Glutamatergic neuron (in vitro differentiated cells): Measurements from ENCODE around the gene SIRT4. TPM values are rescaled to one million over a fixed set of nuclear protein-coding genes. Genes with fewer than 3 reads are reported as not detected.
A peak's percentile ranks its signal among the peaks of the same experiment; 100 is the strongest.

Experiments used
- DNase-seq: peaks from one replicate; pipeline ENCODE4 v3.0.0; 2022
- H3K27ac Mint-ChIP-seq: one replicate; pipeline ENCODE4 v1.8.0; 2020; ENCODE audit warnings: mild to moderate bottlenecking, mixed read lengths, inconsistent platforms; ENCODE audit not compliant: unreplicated experiment
- H3K27me3 Mint-ChIP-seq: one replicate; pipeline ENCODE4 v1.8.0; 2020; ENCODE audit warnings: mild to moderate bottlenecking, moderate library complexity, mixed read lengths, inconsistent platforms; ENCODE audit not compliant: unreplicated experiment
- H3K36me3 Mint-ChIP-seq: one replicate; pipeline ENCODE4 v1.8.0; 2020; ENCODE audit warnings: mild to moderate bottlenecking, mixed read lengths, inconsistent platforms; ENCODE audit not compliant: unreplicated experiment
- H3K4me1 Mint-ChIP-seq: one replicate; pipeline ENCODE4 v1.8.0; 2020; ENCODE audit warnings: mild to moderate bottlenecking, low read depth, mixed read lengths, inconsistent platforms; ENCODE audit not compliant: unreplicated experiment
- H3K4me3 Mint-ChIP-seq: one replicate; pipeline ENCODE4 v1.8.0; 2020; ENCODE audit warnings: mild to moderate bottlenecking, mixed read lengths, inconsistent platforms; ENCODE audit not compliant: unreplicated experiment
- H3K9me3 Mint-ChIP-seq: one replicate; pipeline ENCODE4 v1.8.0; 2020; ENCODE audit warnings: mild to moderate bottlenecking, moderate library complexity, mixed read lengths, inconsistent platforms; ENCODE audit not compliant: unreplicated experiment
- CTCF ChIP-seq: fragments of 200-600 bp; sonication (generic); IDR thresholded peaks from one replicate; pipeline ENCODE4 v1.5.0; 2021; ENCODE audit not compliant: partially characterized antibody, unreplicated experiment
- total RNA-seq: library from RNA; stranded (reverse); fragmentation: NEBNext Ultra II Directional; extraction: Animal tissue kit (Norgen Biotek cat#: 25700); gene quantifications from one replicate; pipeline ENCODE4 v1.2.1, GENCODE V29; 2021; ENCODE audit not compliant: unreplicated experiment

The SIRT4 gene
- total RNA-seq, 1 donor from 2014 or later = 3.8 TPM

GRCh38 chr12:120346681-120347080 is 44.6 kb downstream of the SIRT4 start:
- H3K27ac Mint-ChIP-seq = no peak overlapping the region
- H3K27me3 Mint-ChIP-seq = peaks cover 2% of the 10 kb centered on the region

GRCh38 chr12:120347766-120348165 is 45.6 kb downstream of the SIRT4 start:
- Mint-ChIP-seq H3K27ac (no peak overlapping the region), H3K4me3 (no peak overlapping the region), H3K36me3 (no peaks in the 10 kb centered on the region), H3K9me3 (peaks cover 1% of the 10 kb centered on the region), H3K4me1 (no peaks in the 10 kb centered on the region), H3K27me3 (peaks cover 2% of the 10 kb centered on the region)
- no peak for TF ChIP-seq CTCF
- DNase-seq = no peak

More at GRCh38 chr12:120346681-120347080, 44.6 kb downstream of the SIRT4 start:
- Mint-ChIP-seq H3K4me3 (no peak overlapping the region), H3K36me3 (no peaks in the 10 kb centered on the region), H3K4me1 (no peaks in the 10 kb centered on the region), H3K9me3 (peaks cover 1% of the 10 kb centered on the region)
- TF ChIP-seq CTCF = peak; percentile 59
- DNase-seq = no peak

DNA sequence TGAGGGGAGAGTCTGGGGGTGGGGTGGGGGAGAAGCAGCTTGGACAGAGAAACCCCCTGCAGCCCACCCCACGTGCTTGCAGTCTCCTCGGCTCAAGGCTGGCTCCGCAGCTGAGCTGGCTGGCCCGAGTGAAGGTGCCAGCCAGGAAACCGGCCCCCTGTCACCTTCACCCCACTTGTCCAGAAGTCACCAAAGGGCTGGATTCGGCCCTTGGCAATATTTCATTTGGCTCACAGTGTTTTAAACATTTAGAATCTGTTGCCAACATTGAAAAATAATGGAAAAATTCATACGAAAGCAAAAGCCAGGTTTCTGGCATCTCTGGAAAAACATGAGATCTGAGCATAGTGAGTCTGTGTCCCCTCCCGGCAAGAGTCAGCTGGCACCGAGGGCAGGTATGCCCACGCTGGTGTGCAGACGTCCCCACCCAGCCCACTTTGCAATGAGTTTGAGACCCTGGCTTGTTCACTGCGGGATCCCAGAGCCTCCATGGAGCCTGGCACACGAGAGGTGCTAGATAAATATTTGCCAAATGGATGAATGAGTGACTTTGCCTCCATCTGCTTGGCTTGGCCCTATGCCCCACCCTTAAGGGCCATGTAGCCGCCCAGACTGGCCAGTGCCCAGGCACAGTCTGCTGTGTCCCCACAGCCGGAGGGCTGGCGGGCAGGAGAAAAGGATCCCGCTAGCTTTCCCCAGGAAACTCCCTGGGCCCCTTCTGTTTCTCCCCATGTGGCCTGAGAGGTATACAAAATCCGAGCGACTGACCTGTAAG is 48.6 kb downstream of the SIRT4 start:
- no peak for DNase-seq
- Mint-ChIP-seq H3K4me1 (no peaks in the 10 kb centered on the region), H3K4me3 (no peak overlapping the region), H3K9me3 (peaks cover 3% of the 10 kb centered on the region), H3K27me3 (peaks cover 2% of the 10 kb centered on the region), H3K27ac (no peak overlapping the region), H3K36me3 (peaks cover 6% of the 10 kb centered on the region)
- no peak for TF ChIP-seq CTCF

DNA sequence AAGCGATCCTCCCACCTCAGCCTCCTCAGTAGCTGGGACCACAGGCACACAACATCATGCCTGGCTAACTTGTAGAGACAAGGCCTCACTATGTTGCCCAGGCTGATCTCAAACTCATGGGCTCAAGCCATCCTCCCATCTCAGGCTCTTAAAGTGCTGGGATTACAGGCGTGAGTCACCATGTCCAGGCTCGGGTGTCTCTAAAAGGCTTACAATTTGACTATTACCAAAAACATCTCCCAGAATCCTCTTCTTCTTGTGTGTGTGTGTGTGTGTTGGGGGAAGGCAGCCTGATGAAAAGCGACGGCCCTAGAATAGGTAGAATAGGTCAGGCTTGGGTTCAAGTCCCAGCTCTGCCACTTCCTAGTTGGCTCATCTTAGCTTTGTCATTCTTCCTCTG is 50.0 kb downstream of the SIRT4 start:
- no peak overlapping the region for H3K4me3 Mint-ChIP-seq

More for the DNA sequence above, 50.0 kb downstream of the SIRT4 start:
- Mint-ChIP-seq H3K4me1 (peaks cover 9% of the 10 kb centered on the region), H3K36me3 (peaks cover 6% of the 10 kb centered on the region), H3K27me3 (peaks cover 4% of the 10 kb centered on the region), H3K9me3 (peaks cover 6% of the 10 kb centered on the region), H3K27ac (no peak overlapping the region)
- TF ChIP-seq CTCF = no peak
- DNase-seq = no peak
